Skin of body (tissue), 2 donors: ENCODE data around the gene C16orf92. TPM values are rescaled to one million over a fixed set of nuclear protein-coding genes. Genes with fewer than 3 reads are reported as not detected.
"Not testable (repeated sequence)": the region's sequence is repeated elsewhere in the genome, so short reads cannot be mapped to it uniquely, and the experiment has no call there.

Source experiments
- DNase-seq: peaks from one replicate; lab custom pipeline; 2025; lab: John Stamatoyannopoulos, UW
- total RNA-seq: library from RNA; depleted of rRNA; stranded (reverse); fragments of >200 nt; gene quantifications from one replicate; pipeline ENCODE4 v1.2.3, GENCODE V29; 2014

The C16orf92 gene
- total RNA-seq, 1 donor from 2014 or later, result not detected

DNA sequence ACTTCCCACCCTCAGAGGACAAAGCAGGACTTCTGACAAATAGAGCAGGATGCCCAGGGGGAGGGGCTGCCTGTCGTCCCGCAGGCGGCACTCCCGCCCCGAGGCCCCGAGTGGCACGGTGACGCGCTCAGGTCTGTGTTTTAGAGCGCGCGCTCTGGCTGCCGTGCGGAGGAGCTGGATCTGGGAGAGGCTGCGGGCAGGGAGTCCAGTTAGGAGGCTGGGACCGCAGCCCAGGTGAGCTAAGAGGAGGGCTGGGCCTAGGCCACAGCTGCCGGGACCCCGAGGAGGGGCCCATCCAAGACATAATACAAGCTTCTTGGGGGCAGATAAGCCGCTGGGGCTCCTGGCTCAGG, 18.6 kb upstream of the C16orf92 start:
- DNase-seq, result no peak

DNA sequence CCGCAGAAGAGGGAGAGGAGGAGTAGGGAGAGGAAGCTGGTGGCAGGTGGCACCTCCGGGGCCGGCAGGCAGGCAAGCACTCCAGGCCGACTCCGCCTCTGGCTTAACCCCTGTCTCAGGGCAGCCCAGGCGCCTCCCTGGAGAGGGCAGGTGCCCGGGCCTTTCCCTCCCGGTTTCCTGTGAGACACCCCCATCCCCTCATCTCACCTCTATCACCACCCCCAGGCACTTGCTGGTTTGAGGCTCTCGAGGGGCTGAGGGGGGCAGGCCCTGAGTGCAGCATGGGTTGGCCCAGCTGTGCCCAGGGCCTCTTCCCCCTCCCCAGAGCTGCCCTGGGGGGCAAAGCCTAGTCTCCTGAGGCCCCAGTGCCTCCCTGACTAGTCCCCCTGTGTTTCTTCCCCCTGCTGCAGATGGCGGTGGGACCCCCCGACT, 18.2 kb upstream of the C16orf92 start:
- DNase-seq, result no peak

DNA sequence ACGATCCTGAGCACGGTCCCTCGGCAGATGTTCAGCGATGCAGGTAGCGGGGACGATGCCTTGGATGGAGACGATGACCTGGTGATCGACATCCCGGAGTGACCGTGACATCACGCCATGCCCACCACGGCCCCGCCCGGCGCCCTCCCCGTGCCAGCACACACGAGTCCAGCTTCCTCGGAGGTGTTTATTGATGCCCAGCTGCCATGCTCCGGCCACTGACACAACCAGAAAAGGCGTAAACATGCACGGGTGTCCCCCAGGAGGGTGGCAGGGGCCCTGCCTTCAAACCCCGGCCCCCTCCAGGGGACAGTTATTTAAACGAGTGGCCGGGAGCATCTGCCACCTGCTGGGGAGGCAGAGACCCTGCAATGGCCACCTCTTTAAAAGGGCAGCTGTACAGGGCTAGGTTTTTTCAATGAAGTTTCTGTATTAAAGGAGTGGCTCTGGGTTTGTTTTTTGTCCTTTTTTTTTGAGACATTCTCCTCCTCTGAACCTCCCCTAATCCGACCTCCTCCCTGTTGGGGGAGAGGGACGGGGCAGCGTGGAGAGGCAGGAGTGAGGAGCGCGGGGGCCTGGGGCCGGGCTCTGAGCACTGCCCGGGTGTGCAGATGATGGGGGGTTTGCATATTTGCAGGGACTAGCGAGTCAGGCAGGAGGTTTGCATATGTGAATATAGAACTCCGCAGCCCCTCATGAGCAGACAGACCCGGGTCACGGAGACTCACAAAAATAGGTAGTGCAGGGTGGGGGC, 17.5 kb upstream of the C16orf92 start:
- no peak for DNase-seq

DNA sequence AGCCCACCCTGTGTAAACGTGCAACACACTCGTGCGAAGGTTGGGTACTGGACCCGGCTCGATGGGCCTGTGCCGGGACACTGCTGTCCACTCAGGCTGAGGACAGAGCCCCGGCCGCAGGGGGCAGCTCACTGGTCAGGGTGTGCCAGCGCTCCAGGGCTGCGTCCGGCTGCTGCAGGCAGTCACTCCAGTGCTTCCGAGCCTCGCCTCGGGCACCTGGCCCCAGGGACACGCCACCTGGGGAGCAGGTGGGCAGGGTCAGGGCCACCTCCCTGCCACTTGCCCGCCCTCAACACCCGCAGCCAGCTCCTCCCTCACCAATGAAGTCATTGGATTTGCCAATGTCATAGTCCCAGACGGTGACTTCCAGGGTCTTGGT, 16.9 kb upstream of the C16orf92 start:
- DNase-seq, result no peak

DNA sequence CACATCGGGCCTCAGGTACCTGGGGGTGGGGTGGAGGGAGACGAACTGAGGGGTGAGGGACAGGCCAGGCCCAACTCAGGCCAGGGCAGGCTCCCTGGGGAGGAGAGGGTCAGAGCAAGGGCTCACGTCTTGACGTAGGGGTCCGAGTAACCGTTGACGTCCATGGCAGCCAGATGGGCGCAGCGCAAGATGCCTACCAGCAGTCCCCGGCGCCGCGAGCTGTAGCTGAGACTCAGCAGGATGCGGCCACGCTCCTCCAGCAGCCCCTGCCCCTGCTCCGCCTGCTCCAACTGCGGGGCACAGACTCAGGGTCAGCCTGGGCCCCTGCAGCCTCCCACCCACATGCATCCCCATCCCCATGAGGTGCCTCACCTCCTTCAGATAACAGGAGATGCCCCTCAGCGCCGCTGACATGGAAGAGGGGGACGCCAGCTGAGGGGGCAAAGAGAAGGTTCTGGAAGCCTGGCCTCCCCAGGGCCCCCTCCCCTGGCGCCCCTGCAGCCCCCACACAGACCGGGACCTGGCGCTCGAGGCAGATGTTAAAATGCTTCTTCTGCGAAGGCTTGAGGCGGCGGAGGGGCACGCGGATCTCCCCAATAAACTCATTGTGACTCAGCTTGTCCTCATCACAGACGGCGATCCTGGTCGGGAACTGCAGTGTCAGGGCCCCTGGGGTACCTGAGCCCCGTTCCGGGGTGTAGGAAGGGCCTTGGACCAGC, 16.2 kb upstream of the C16orf92 start:
- no peak for DNase-seq

DNA sequence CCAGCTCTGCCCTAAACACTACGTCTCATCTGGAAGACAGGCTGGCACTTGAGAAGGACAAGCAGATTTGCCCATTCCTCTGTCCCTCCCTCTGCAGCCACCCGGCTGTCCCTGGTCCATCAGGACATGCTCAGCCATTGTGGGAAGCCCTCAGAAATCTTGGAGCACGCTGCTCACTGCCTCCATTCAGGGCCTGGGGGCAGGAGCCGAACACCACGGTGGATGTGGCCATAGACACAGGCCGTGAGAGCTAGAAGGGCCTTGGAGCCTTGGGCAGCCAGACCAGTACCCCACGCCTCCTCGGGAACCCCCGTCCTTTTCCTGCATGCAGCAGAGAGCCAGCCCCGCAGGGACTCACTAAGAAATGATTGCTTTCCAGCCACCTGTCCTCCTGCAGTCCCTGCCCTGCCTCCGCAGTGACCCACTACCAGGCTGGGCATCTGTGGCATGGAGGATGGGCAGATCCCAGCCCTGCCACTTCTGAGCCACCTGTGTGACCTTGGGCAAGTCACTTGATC, 15.6 kb upstream of the C16orf92 start:
- no peak for DNase-seq

DNA sequence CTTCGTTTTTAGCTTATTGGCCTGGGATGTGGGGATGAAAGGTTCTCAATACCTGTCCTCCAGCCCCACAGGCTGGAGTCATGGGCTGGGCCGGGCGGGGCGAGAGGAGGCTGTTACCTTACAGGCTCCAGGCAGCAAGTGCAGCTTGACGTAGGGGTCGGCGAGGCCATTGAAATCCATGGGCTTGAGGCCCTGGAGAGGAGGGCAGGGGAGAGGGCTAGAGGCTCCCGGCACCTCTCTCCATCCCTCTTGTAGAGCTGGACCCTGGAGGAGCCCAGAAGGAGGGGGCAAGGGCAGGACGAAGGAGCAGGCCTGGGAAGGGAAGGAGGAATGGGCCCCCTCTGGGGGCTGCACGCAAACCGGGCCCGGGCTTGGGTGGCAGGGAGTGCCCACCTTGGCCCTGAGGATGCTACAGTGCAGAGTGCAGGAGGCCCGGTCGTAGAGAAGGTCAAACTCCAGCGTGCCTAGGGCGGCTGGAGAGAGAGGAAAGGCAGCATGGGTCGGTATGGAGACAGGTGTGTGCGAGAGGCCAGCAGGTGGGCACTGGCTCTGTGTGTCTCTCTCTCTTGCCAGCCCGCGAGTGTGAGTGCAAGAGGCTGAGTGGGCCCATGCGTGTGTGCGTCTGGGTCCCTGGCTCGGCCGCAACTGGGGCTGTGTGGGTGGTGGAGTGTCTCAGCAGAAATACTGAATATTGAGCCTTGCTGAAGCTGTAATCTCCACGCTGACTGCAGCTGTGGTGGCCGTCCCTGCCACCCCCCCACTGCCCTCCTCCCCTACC, 13.7 kb upstream of the C16orf92 start:
- DNase-seq, result no peak

DNA sequence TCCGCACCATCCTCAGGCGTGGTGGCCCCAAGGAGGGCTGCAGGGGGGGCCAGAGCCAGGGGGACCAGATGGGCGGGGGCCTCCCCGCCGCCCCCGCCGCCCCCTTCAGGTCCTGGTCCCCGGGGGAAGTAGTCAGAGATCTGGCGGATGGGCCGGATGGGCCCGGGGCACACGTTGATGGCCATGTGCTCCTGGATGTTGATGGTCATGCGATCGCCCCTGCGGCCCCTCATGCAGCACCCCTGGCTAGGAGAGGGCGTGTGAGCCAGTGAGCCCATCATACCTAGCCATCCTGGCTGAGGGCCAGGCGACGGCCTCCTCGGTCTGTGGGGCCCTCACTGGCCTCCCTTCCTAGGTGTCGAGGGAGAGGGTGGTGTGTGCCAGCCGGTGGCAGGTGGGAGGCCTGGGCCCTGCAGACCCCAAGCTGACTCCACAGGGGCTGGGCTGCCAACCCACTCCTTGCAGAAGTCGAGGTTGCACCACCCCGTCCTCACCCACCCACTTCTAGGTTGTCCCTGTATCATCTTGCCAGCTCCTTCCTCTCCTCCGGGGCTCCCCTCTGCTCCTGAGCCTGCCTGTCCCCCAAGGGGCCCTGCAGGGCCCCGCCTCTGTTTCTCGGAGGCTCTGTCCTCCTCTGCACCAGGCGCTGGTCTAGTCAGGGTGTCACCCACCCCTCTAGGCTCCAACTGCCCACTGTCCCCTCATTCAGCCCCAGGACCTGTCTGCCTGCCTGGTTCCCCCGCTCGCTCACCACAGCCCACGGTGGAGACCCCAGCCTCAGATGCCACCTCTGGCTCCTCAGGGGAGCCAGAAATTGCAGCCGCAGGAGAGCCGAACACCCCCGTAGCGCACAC, 12.8 kb upstream of the C16orf92 start:
- no peak for DNase-seq

DNA sequence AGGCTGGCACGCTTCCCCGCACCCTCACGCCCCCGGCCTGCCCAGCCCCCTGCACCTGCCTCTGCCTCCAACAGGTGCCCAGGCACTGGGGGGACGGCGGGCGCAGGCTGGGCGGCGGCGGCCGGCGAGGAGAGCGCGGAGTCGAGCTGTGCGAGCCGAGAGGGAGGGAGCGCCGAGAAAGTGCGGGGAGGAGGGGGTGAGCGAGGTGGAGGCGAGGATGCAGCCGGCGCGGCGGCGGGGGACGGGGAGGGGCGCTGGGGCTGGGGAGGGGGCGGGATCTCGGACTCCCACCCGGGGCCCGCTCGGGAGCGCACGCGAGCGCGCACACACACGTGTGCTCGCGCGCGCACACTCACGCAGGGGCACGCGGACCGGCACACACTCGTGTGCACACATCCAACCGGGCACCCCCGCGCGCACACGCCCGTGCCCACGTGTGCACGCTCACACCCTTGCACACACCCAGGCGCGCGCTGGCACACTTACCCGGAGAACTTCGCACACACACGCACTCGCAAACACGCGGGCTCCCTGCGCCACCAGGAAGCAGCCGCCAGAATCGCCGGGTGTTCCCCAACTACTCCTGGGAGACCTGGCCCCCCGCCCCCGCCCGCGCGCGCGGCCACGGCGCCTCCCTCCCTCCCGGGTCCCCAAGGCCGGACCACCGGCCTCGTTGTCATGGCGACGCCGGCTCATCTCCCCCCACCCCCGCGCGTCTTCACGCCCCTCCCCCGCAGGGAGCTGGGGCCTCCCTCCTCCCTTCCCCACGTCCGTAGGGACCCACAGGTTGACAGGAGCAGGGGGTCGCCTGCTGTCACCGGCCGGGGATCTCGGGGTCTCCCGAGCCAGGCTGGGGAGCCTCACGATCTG, 11.9 kb upstream of the C16orf92 start, which contains the start of gene DOC2A:
TSS of gene DOC2A (minus strand) at position 184 of the 870 bp plus-strand sequence. CDS start 805 bp downstream, outside the sequence.
- DNase-seq, result no peak

DNA sequence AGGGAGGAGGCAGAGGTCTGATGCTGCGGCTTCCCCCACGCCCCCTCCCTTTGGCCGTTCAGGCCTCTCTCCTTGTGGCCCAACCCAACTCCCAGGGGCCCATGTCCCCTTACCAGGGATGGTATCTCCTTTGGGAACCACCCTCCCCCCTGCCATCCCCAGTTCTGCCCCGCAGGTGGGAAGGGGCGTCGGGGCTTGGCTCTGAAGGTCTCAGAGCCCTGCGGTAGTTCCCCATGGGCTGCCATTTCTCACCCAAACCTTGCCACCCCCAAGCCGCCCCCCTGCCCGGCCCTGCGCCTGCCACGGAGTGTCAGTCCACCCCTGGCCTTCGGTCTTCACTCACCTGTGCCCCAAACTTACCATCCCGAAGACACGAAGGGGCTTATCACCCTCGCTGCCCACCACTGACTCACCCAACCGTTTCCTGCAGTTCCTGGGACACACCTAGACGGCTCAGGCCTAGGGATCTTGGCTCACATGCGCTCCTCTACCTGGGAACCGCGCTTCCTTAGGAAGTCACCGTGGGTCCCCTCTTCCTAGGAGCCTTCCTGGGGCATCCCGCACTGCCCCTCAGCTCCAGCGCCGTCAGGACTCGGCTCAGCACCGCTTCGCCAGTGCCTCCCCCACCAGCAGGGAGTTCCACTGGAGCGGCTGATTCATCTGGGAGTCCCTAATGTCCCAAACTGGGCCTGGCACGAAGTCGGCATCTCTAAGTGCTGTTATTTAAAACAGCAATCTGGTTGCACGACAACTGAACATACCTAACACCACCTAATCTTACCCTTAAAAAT, 11.1 kb upstream of the C16orf92 start:
- no peak for DNase-seq

DNA sequence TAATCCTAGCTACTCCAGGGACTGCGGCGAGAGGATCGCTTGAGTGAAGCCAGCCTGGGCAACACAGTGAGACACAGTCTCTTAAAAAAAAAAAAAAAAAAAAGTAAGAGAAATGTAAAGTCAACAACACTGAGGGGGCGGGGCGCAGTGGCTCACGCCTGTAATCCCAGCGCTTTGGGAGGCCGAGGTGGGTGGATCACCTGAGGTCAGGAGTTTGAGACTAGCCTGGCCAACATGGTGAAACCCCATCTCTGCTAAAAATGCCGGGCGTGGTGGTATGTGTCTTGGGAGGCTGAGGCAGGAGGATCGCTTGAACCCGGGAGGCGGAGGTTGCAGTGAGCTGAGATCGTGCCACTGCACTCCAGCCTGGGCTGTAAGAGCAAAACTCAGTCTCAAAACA, 10.4 kb upstream of the C16orf92 start:
- DNase-seq, result not testable (repeated sequence)

DNA sequence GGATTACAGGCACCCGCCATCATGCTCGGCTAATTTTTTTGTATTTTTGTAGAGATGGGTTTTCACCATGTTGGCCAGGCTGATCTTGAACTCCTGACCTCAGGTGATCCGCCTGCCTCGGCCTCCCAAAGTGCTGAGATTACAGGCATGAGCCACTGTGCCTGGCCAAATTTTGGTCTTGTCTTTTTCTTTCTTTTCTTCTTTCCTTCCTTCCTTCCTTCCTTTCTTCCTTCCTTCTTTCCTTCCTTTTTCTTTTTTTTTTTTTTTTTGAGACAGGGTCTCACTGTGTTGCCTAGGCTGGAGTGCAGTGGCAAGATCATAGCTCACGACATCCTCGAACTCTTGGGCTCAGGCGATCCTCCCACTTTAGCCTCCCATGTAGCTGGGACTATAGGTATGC, 7.5 kb upstream of the C16orf92 start:
- not testable (repeated sequence) for DNase-seq

DNA sequence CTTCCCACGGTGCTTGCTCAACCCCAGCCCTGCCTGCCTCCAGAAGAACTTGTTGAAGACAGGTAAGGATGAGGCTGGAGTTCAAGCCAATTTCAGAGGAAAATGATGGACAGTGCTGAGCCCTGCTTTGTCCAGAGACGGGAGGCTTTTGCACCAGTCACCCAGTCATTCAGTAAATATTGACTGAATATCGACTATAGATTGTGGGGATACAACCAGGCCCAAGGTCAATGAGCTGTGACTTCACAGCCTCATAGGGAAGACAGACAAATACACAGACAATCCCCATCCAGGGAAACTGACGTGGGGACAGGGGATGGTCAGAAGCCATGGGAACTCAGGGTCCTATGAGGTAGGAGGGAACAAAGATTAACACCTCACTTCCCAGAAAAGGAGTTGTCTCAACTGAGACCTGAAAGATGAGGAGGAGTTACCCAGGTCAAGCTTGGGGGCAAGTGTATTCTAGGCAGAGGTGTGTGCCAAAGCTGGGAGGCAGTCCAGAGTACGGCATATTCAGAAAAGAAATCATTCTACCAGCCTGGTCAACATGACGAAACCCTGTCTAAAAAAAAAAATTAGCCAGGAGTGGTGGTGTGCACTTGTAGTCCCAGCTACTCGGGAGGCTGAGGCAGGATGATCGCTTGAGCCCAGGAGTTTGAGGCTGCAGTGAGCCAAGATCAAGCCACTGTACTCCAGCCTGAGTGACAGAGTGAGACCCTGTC, 6.3 kb upstream of the C16orf92 start:
- DNase-seq, result no peak

DNA sequence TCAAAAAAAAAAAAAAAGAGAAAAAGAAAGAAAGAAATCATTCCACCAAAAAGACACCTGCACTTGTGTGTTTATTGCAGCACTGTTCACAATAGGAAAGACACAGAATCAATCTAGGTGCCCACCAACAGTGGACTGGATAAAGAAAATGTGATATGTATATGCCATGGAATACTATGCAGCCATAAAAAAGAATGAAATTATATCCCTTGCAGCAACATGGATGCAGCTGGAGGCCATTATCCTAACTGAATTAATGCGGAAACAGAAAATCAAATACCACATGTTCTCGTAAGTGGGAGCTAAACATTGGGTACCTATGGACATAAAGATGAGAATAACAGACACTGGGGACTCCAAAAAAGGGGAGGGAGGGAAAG, 5.7 kb upstream of the C16orf92 start:
- DNase-seq, result no peak

DNA sequence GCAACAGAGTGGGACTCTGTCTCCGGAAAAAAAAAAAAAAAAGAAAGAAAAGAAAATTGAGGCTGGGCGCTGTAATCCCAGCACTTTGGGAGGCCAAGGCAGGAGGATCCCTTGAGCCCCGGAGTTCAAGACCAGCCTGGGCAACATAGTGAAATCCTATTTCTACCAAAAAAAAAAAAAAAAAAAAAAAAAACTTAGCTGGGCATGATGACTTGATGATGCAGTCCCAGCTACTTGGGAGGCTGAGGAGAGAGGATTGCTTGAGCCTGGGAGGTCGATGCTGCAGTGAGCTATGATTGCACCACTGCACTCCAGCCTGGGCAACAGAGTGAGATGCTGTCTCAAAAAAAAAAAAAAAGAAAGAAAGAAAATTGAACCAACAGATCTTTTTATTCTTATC, 5.1 kb upstream of the C16orf92 start:
- DNase-seq, result not testable (repeated sequence)

DNA sequence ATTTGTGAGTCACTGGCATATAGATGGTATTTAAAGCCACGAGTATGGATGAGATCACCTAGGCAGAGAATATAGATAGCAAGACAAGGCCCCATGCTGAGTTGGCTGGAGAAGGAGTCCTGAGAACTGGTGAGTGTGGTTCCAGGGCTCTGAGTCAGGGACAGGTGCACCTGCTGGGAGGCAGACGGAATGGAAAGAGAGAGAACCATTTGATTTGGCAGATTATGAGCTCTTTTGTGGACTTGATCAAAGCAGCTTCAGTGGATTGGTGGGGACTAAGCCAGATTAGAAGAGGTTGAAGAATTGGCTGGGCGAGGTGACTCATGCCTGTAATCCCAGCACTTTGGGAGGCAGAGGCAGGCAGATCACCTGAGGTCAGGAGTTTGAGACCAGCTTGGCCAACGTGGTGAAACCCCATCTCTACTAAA, 4.3 kb upstream of the C16orf92 start:
- DNase-seq, result no peak

DNA sequence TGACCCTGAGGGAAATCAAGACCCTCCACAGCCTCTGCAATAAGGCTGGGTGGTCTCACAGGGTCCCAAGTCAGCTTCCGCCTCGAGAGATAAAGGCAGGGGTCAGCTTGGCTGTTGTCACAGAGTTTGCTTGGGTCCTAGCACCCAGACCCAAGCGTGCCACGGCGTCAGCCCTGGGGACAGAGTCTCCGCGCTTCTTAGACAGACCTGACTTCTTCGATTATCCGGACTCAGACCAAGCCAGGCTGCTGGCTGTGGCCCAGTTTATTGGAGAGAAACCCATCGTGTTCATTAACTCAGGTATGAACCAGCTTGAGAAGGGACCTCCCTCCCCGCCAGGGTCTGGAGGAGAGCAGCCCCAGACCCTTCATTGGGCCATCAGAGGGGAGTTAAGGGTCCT, 588 bp downstream of the C16orf92 start:
- DNase-seq, result no peak

DNA sequence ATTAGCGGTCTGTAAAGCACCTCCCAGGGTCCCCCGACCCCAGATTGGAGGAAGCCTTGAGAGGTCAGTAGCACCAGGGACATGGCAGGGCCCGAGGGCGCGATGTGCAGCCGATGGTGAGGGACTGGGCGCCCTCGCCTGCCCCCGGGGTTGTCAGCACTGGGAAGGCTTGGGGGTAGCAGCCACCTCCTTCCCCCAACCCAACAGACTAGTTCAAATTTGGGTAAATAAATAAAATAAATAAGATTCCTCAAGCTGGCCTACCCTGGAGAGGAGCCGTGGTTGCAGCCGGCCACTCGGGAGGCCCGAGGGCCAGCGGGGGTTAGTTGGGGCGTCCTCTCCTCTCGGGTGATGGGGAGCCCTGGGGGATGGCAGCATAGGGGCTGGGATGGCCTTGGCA, 1.5 kb downstream of the C16orf92 start:
- DNase-seq, result no peak

DNA sequence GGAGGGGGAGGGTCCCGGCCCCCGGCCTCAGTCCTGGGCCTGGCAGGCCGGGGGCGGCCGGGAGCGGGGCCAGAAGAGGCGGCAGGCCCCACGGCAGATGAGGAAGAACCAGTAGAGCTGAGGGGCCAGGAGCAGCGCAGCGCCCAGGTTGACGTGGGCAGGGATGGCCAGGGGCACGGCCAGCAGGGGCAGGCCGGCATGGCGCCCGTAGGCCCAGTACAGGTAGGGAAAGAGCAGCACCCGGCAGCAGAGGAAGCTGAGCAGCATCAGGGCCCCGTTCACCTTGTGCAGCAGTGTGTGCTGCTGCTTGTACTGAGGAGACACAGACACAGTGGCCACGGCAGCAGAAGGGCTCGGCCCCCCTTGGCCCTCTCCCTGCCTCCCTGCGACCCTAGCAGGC, 2.2 kb downstream of the C16orf92 start:
- no peak for DNase-seq
